Measurements from ENCODE around the gene SH2D3A.

GRCh38 chr19:6796278-6796677, 29.0 kb upstream of the SH2D3A start:
- TF ChIP-seq CTCF (IDR thresholded peaks at IDR 0.05) (no peak), EZH2 (IDR thresholded peaks at IDR 0.05; ENCODE audit: borderline replicate concordance, insufficient read depth, low read depth, low read length, poor library complexity, severe bottlenecking) (no peak)

All from B cell (primary cell).